Measurements from ENCODE around the gene GART. TPM values are rescaled to one million over a fixed set of nuclear protein-coding genes. Genes with fewer than 3 reads are reported as not detected.

GART gene
- total and polyA plus RNA-seq, 2 of the 8 experiments (the other 6 are each of a cell fraction or from before 2014, with no cell fraction given): 23.1 to 231 TPM

- TF ChIP-seq ATF2 (IDR thresholded peaks at IDR 0.05; ENCODE audit: low read length) (no peak), SUZ12 (IDR thresholded peaks at IDR 0.05; ENCODE audit: low read length) (no peak), ATF3 (IDR thresholded peaks at IDR 0.05; ENCODE audit: insufficient read depth, low read depth, low read length) (no peak), SP1 (IDR thresholded peaks at IDR 0.05; ENCODE audit: low read depth, low read length) (no peak; the same call in 1 of the 2 replicates), TEAD4 (IDR thresholded peaks at IDR 0.05; ENCODE audit: low read depth, low read length) (no peak), SRF (IDR thresholded peaks at IDR 0.05; ENCODE audit: low read depth, low read length) (no peak), BCL11A (IDR thresholded peaks at IDR 0.05; ENCODE audit: low read depth in 2 of 2, low read length in 2 of 2) (no peak), CHD7 (IDR thresholded peaks at IDR 0.05; ENCODE audit: insufficient replicate concordance, low read length) (no peak)
These were observed 62.0 kb downstream of the GART start, which contains the start of gene TMEM50B (continued) for GRCh38 chr21:33479679-33480480.
